Peyer's patch (tissue), 4 donors: Measurements from ENCODE around the gene PDE4D. TPM values are rescaled to one million over a fixed set of nuclear protein-coding genes. Genes with fewer than 3 reads are reported as not detected.
"Not testable (repeated sequence)": the region's sequence is repeated elsewhere in the genome, so short reads cannot be mapped to it uniquely, and the experiment has no call there.

Experiments
- DNase-seq, 3 donors: peaks; one replicate each; pipeline ENCODE4 v3.0.0-alpha.2; 2017 to 2019
- H3K27ac ChIP-seq, 4 donors: fragments of 200-600 bp; sonication (generic); one replicate each; pipeline ENCODE4 v1.5.1; 2016 to 2019
- H3K27me3 ChIP-seq, 2 donors: fragments of 200-600 bp; sonication (generic); one replicate each; pipeline ENCODE4 v1.5.1; 2019
- H3K36me3 ChIP-seq, 3 donors: fragments of 200-600 bp; sonication (generic); one replicate each; pipeline ENCODE4 v1.5.1; 2016 to 2019
- H3K4me1 ChIP-seq, 4 donors: fragments of 200-600 bp; sonication (generic); one replicate each; pipeline ENCODE4 v1.5.1; 2016 to 2019
- H3K4me3 ChIP-seq, 4 donors: fragments of 200-600 bp; sonication (generic); 1 replicate in 3 of 4; 2 replicates in 1 of 4; pipeline ENCODE4 v1.5.1; 2016 to 2019; ENCODE audit warnings: mild to moderate bottlenecking in 1 of 4
- H3K9me3 ChIP-seq, 4 donors: fragments of 200-600 bp; sonication (generic); one replicate each; pipeline ENCODE4 v1.5.1; 2016 to 2019; ENCODE audit warnings: mild to moderate bottlenecking in 1 of 4
- CTCF ChIP-seq, 6 experiments: fragments of 450-650 bp in 4 of 6; fragments of 200-600 bp in 2 of 6; sonication (generic) in 1 of 6; IDR thresholded peaks; one replicate each; pipeline ENCODE4 v1.5.1; 2017 to 2019; ENCODE audit warnings: antibody characterized with exemption in 6 of 6, mild to moderate bottlenecking in 3 of 6, moderate library complexity in 1 of 6
- POLR2A ChIP-seq, 2 donors: fragments of 450-650 bp; IDR thresholded peaks; one replicate each; pipeline ENCODE4 v1.5.1; 2017; ENCODE audit warnings: antibody characterized with exemption in 2 of 2, mild to moderate bottlenecking in 2 of 2, moderate library complexity in 2 of 2
- total RNA-seq, 4 donors: library from RNA; depleted of rRNA; stranded (reverse); fragments of >200 nt; gene quantifications; one replicate each; pipeline ENCODE4 v1.1.0, GENCODE V29; 2016

The PDE4D gene
- total RNA-seq, 4 donors from 2014 or later = 19.8 to 89.1 (median 43.9) TPM

- no peaks in the 10 kb centered on the region for H3K9me3 ChIP-seq
- DNase-seq = no peak
- H3K27ac ChIP-seq = no peak overlapping the region
- no peak overlapping the region for H3K4me3 ChIP-seq
- no peaks in the 10 kb centered on the region for H3K27me3 ChIP-seq
- H3K36me3 ChIP-seq = no peaks in the 10 kb centered on the region
- H3K4me1 ChIP-seq = no peaks in the 10 kb centered on the region
- no peak for TF ChIP-seq POLR2A (IDR thresholded peaks at IDR 0.05)
- no peak for TF ChIP-seq CTCF (IDR thresholded peaks at IDR 0.05)
These were observed 891.2 kb downstream of the PDE4D start for GRCh38 chr5:59002162-59002825.

- no peak overlapping the region for H3K27ac ChIP-seq
- no peak for TF ChIP-seq POLR2A (IDR thresholded peaks at IDR 0.05)
- TF ChIP-seq CTCF (IDR thresholded peaks at IDR 0.05) = no peak
- DNase-seq = no peak
- H3K4me1 ChIP-seq = no peaks in the 10 kb centered on the region
- H3K36me3 ChIP-seq = no peaks in the 10 kb centered on the region
- no peak overlapping the region for H3K4me3 ChIP-seq
- H3K27me3 ChIP-seq = no peaks in the 10 kb centered on the region
- no peaks in the 10 kb centered on the region for H3K9me3 ChIP-seq
These were observed 891.8 kb downstream of the PDE4D start for GRCh38 chr5:59001716-59002115.

GRCh38 chr5:59001154-59001553 is 892.4 kb downstream of the PDE4D start:
- H3K9me3 ChIP-seq = no peaks in the 10 kb centered on the region
- H3K27ac ChIP-seq = no peak overlapping the region
- no peak overlapping the region for H3K4me3 ChIP-seq
- no peaks in the 10 kb centered on the region for H3K4me1 ChIP-seq
- H3K27me3 ChIP-seq = no peaks in the 10 kb centered on the region
- no peak for DNase-seq
- H3K36me3 ChIP-seq = no peaks in the 10 kb centered on the region
- TF ChIP-seq POLR2A (IDR thresholded peaks at IDR 0.05) (no peak), CTCF (IDR thresholded peaks at IDR 0.05) (no peak)

- no peak overlapping the region for H3K27ac ChIP-seq
- H3K9me3 ChIP-seq = no peaks in the 10 kb centered on the region
- no peak for DNase-seq
- no peaks in the 10 kb centered on the region for H3K36me3 ChIP-seq
- TF ChIP-seq CTCF (IDR thresholded peaks at IDR 0.05) = no peak
- TF ChIP-seq POLR2A (IDR thresholded peaks at IDR 0.05) = no peak
- no peaks in the 10 kb centered on the region for H3K4me1 ChIP-seq
- H3K4me3 ChIP-seq = no peak overlapping the region
- no peaks in the 10 kb centered on the region for H3K27me3 ChIP-seq
These were observed 893.3 kb downstream of the PDE4D start for GRCh38 chr5:59000211-59000610.

- no peaks in the 10 kb centered on the region for H3K9me3 ChIP-seq
- no peaks in the 10 kb centered on the region for H3K4me1 ChIP-seq
- H3K27ac ChIP-seq = no peak overlapping the region
- no peak for DNase-seq
- no peak overlapping the region for H3K4me3 ChIP-seq
- no peaks in the 10 kb centered on the region for H3K27me3 ChIP-seq
- no peaks in the 10 kb centered on the region for H3K36me3 ChIP-seq
- TF ChIP-seq POLR2A (IDR thresholded peaks at IDR 0.05) (no peak), CTCF (IDR thresholded peaks at IDR 0.05) (no peak)
These were observed 893.7 kb downstream of the PDE4D start for GRCh38 chr5:58999804-59000203.

- no peak for DNase-seq
- Histone ChIP-seq H3K4me1 (no peaks in the 10 kb centered on the region), H3K27ac (no peak overlapping the region), H3K9me3 (no peaks in the 10 kb centered on the region), H3K4me3 (no peak overlapping the region), H3K36me3 (no peaks in the 10 kb centered on the region), H3K27me3 (no peaks in the 10 kb centered on the region)
- TF ChIP-seq POLR2A (IDR thresholded peaks at IDR 0.05) (no peak), CTCF (IDR thresholded peaks at IDR 0.05) (no peak)
These were observed 895.0 kb downstream of the PDE4D start for GRCh38 chr5:58998544-58998943.

GRCh38 chr5:58995779-58996178 is 897.7 kb downstream of the PDE4D start:
- H3K4me3 ChIP-seq, H3K27me3 ChIP-seq, DNase-seq, H3K36me3 ChIP-seq, H3K9me3 ChIP-seq, H3K27ac ChIP-seq, H3K4me1 ChIP-seq: not testable (repeated sequence)
